ENCODE measurements around the gene PRKCE.

DNA sequence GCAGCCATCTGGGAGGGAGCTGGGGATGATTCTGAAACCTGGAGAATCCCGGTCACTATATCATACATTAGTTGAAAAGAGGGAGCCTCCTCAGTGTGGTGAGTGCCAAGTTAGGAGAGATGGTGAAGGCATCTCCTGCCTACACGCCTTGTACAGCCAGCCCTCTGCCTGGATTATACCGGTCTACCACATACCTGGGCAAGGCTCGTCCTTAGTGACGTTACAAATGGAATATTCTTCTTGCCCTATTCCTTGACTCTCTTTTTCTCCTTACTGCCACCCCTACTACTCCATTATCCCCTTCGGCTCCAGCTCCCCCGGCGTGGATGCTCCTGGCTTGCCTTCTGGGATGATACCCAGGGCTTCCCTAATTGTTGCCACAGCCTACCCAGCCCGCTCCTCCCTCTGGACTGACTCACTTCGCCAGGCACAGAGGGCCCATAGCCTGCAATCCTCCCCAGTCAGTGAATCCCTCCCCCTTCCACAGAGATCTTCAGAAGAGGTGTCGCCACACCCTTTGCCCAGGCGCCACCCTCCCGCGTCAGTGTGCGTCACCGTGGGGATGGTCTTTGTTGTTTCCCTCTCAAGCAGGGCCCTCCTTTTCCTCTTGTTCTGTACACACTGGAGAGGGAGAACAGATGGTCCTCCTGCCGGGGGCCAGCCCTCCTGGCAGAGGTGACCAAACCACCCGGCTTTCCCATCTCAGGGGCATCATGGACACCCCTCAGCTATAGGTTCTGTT lies 530.5 kb downstream of the PRKCE start:
- TF ChIP-seq POLR2AphosphoS5 (IDR thresholded peaks at IDR 0.05; ENCODE audit: borderline replicate concordance, low read depth, low read length) = no peak
- no peak for TF ChIP-seq EZH2 (IDR thresholded peaks at IDR 0.05)
- no peak for TF ChIP-seq FOXP2 (optimal IDR thresholded peaks at IDR 0.05; ENCODE audit: control extremely low read depth, extremely low read length, insufficient read depth)
